ENCODE data around the gene NTN4.

DNA sequence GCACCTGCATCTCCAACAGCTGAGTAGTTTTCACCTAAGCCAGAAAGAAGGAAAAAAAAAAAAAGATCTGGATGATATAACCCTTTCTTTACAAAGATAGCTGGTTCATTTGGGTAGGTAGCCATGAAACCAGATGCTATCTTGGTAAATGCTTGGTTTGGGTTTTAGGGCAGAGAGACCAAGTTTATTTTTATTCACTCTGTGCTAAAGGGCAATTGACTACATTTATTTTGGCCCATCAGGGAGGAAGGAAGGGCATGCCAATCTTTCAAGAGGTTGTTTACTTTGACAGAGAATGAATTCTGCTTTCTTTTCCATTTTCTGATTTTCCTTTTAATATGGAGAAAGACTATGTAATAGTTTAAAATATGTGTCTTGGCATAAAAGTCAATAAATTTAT, 91.0 kb downstream of the NTN4 start:
- TF ChIP-seq POLR2A (IDR thresholded peaks at IDR 0.05) = no peak
- TF ChIP-seq CTCF (IDR thresholded peaks at IDR 0.05) = no peak
